GM23338 (cell line): ENCODE results near the gene UAP1. TPM values are rescaled to one million over a fixed set of nuclear protein-coding genes. Genes with fewer than 3 reads are reported as not detected.

Experiments
- ATAC-seq: fragments of 200-7000 bp; cut with Tn5 transposase; 3 replicates; pipeline ENCODE4 v1.9.1; 2020
- DNase-seq: peaks from one replicate; pipeline ENCODE4 v3.0.0-alpha.2; 2015; ENCODE audit warnings: low spot score
- H2AFZ ChIP-seq: fragments of 200-600 bp; sonication (generic); 2 replicates; pipeline ENCODE4 v1.8.0; 2016; ENCODE audit warnings: antibody characterized with exemption, mild to moderate bottlenecking, moderate library complexity
- H3F3A ChIP-seq: fragments of 200-600 bp; sonication (generic); replicated peaks from 2 replicates; pipeline ENCODE4 v1.8.0; 2017; ENCODE audit warnings: antibody characterized with exemption, mixed run types, low read depth
- H3K27ac ChIP-seq: fragments of 200-600 bp; sonication (generic); 2 replicates; pipeline ENCODE4 v1.6.1; 2016; ENCODE audit warnings: low read depth
- H3K27me3 ChIP-seq: fragments of 200-600 bp; sonication (generic); 2 replicates; pipeline ENCODE4 v1.8.0; 2016; ENCODE audit warnings: mild to moderate bottlenecking, mixed run types, moderate library complexity; ENCODE audit not compliant: insufficient read depth
- H3K36me3 ChIP-seq: fragments of 200-600 bp; sonication (generic); 2 replicates; pipeline ENCODE4 v1.8.0; 2016; ENCODE audit warnings: mild to moderate bottlenecking; ENCODE audit not compliant: insufficient read depth
- H3K4me1 ChIP-seq: fragments of 200-600 bp; sonication (generic); 2 replicates; pipeline ENCODE4 v1.8.0; 2016; ENCODE audit warnings: mild to moderate bottlenecking, moderate library complexity; ENCODE audit not compliant: insufficient read depth
- H3K4me2 ChIP-seq: fragments of 200-600 bp; sonication (generic); 2 replicates; pipeline ENCODE4 v1.7.1; 2017; ENCODE audit warnings: mixed run types
- H3K4me3 ChIP-seq: fragments of 200-600 bp; sonication (generic); 2 replicates; pipeline ENCODE4 v1.6.1; 2016; ENCODE audit warnings: mixed run types
- H3K79me2 ChIP-seq: fragments of 200-600 bp; sonication (generic); replicated peaks from 2 replicates; pipeline ENCODE4 v1.8.0; 2017; ENCODE audit warnings: mild to moderate bottlenecking; ENCODE audit not compliant: insufficient read depth
- H3K9me2 ChIP-seq: fragments of 200-600 bp; sonication (generic); 2 replicates; pipeline ENCODE4 v1.8.0; 2017; ENCODE audit not compliant: insufficient read depth
- H4K20me1 ChIP-seq: fragments of 200-600 bp; sonication (generic); replicated peaks from 2 replicates; pipeline ENCODE4 v1.8.0; 2017; ENCODE audit warnings: mild to moderate bottlenecking; ENCODE audit not compliant: insufficient read depth
- H3K27ac Mint-ChIP-seq: 2 replicates; pipeline ENCODE4 v1.8.0; 2020; ENCODE audit warnings: inconsistent platforms, mild to moderate bottlenecking, moderate library complexity, mixed read lengths
- H3K27me3 Mint-ChIP-seq: 3 replicates; pipeline ENCODE4 v1.8.0; 2022; ENCODE audit warnings: low read depth, mild to moderate bottlenecking, moderate library complexity, mixed read lengths, inconsistent platforms; ENCODE audit not compliant: insufficient read depth, poor library complexity
- H3K36me3 Mint-ChIP-seq: 3 replicates; pipeline ENCODE4 v1.8.0; 2021; ENCODE audit warnings: low read depth, mild to moderate bottlenecking, inconsistent platforms, moderate library complexity, mixed read lengths
- H3K4me1 Mint-ChIP-seq: 3 replicates; pipeline ENCODE4 v1.8.0; 2020; ENCODE audit warnings: mild to moderate bottlenecking, inconsistent platforms, mixed read lengths
- H3K4me3 Mint-ChIP-seq: 3 replicates; pipeline ENCODE4 v1.8.0; 2021; ENCODE audit warnings: moderate library complexity, mild to moderate bottlenecking, inconsistent platforms, mixed read lengths
- H3K9me3 Mint-ChIP-seq: 3 replicates; pipeline ENCODE4 v1.8.0; 2020; ENCODE audit warnings: moderate library complexity, mild to moderate bottlenecking, inconsistent platforms, mixed read lengths
- CREB1 ChIP-seq: fragments of 250-450 bp; sonication (Bioruptor Pico); IDR thresholded peaks from 2 replicates; pipeline ENCODE4 v1.5.0; 2020; ENCODE audit warnings: low read depth, mild to moderate bottlenecking, moderate library complexity
- ETS1 ChIP-seq: IDR thresholded peaks from 2 replicates; pipeline ENCODE4 v1.6.1; 2016; ENCODE audit warnings: antibody characterized with exemption
- EZH2 ChIP-seq: fragments of 200-600 bp; sonication (generic); IDR thresholded peaks from one replicate; pipeline ENCODE4 v1.8.0; 2017; ENCODE audit warnings: antibody characterized with exemption, mild to moderate bottlenecking, low read depth; ENCODE audit not compliant: unreplicated experiment
- EZH2phosphoT487 ChIP-seq: fragments of 200-600 bp; sonication (generic); IDR thresholded peaks from one replicate; pipeline ENCODE4 v1.8.1; 2018; ENCODE audit warnings: antibody characterized with exemption; ENCODE audit not compliant: unreplicated experiment
- JUNB ChIP-seq: IDR thresholded peaks from one replicate; pipeline ENCODE4 v1.6.1; 2016; ENCODE audit warnings: antibody characterized with exemption; ENCODE audit not compliant: unreplicated experiment
- NANOG ChIP-seq: IDR thresholded peaks from 2 replicates; pipeline ENCODE4 v1.6.1; 2016; ENCODE audit warnings: antibody characterized with exemption, borderline replicate concordance
- POLR2AphosphoS5 ChIP-seq: IDR thresholded peaks from 2 replicates; pipeline ENCODE4 v1.6.1; 2016; ENCODE audit warnings: antibody characterized with exemption, low read depth
- REST ChIP-seq: IDR thresholded peaks from one replicate; pipeline ENCODE4 v1.6.1; 2018; ENCODE audit warnings: antibody characterized with exemption; ENCODE audit not compliant: unreplicated experiment
- STAT1 ChIP-seq: IDR thresholded peaks from one replicate; pipeline ENCODE4 v1.6.1; 2016; ENCODE audit warnings: antibody characterized with exemption; ENCODE audit not compliant: unreplicated experiment
- ZNF114 ChIP-seq: fragments of 250-450 bp; sonication (Bioruptor Pico); IDR thresholded peaks from 2 replicates; pipeline ENCODE4 v1.5.0; 2020; ENCODE audit warnings: mild to moderate bottlenecking, moderate library complexity
- ZNF331 ChIP-seq: fragments of 250-450 bp; sonication (Bioruptor Pico); IDR thresholded peaks from 2 replicates; pipeline ENCODE4 v1.5.0; 2020; ENCODE audit warnings: low read depth, mild to moderate bottlenecking, moderate library complexity
- polyA plus RNA-seq: library from polyadenylated mRNA; unstranded; fragments of >200 nt; fragmentation: Nextera tagmentation; extraction: Ambion mirVana; gene quantifications from 2 replicates; pipeline ENCODE4 v1.2.1, GENCODE V29; 2016
- total RNA-seq: library from RNA; depleted of rRNA; stranded (reverse); fragments of >200 nt; shearing (Covaris generic); gene quantifications from 2 replicates; pipeline ENCODE4 v1.2.3, GENCODE V29; 2014
- TF ChIP-seq, protein P1 (sequence below): fragments of 250-450 bp; sonication (Bioruptor Pico); IDR thresholded peaks from 2 replicates; pipeline ENCODE4 v1.5.0; 2020; ENCODE audit warnings: mild to moderate bottlenecking, moderate library complexity
- TF ChIP-seq, protein P2 (sequence below), 2 experiments: fragments of 200-600 bp in 1 of 2; sonication (generic) in 1 of 2; conservative IDR thresholded peaks; 2 replicates each; pipeline versions ENCODE4 v1.5.1 to v1.6.1; 2016 to 2017; ENCODE audit warnings: antibody characterized with exemption in 2 of 2, low read depth in 2 of 2, mild to moderate bottlenecking in 2 of 2, moderate library complexity in 1 of 2

UAP1 gene
- total and polyA plus RNA-seq, 2 experiments from 2014 or later, result 26.7 to 33.3 TPM

GRCh38 chr1:162573136-162573535, 11.6 kb downstream of the UAP1 start:
- Mint-ChIP-seq H3K36me3 (no peaks in the 10 kb centered on the region), H3K4me3 (no peak overlapping the region), H3K4me1 (peaks cover 4% of the 10 kb centered on the region), H3K27ac (peak overlapping the region; percentile 84), H3K9me3 (no peaks in the 10 kb centered on the region), H3K27me3 (no peaks in the 10 kb centered on the region)
- Histone ChIP-seq H3K4me1 (0 out of 2 replicates have a peak, but pooled peaks cover 7% of the 10 kb centered on the region), H3K4me3 (no peak overlapping the region), H4K20me1 (no peaks in the 10 kb centered on the region; the same call in 1 of the 2 replicates), H3K4me2 (no peak overlapping the region), H3K36me3 (no peaks in the 10 kb centered on the region), H3K27ac (no peak overlapping the region), H3F3A (no peaks in the 10 kb centered on the region), H2AFZ (no peak overlapping the region), H3K79me2 (peaks cover 20% of the 10 kb centered on the region), H3K9me2 (no peaks in the 10 kb centered on the region), H3K27me3 (no peaks in the 10 kb centered on the region)
- DNase-seq (no peak), ATAC-seq (no peak)
- TF ChIP-seq POLR2AphosphoS5 (no peak), EZH2 (no peak), ZNF114 (CRISPR knock-in tag) (no peak), JUNB (no peak), STAT1 (no peak), ETS1 (no peak), REST (no peak), NANOG (no peak), CREB1 (no peak), EZH2phosphoT487 (no peak), ZNF331 (no peak)
- TF ChIP-seq, protein P1, sequence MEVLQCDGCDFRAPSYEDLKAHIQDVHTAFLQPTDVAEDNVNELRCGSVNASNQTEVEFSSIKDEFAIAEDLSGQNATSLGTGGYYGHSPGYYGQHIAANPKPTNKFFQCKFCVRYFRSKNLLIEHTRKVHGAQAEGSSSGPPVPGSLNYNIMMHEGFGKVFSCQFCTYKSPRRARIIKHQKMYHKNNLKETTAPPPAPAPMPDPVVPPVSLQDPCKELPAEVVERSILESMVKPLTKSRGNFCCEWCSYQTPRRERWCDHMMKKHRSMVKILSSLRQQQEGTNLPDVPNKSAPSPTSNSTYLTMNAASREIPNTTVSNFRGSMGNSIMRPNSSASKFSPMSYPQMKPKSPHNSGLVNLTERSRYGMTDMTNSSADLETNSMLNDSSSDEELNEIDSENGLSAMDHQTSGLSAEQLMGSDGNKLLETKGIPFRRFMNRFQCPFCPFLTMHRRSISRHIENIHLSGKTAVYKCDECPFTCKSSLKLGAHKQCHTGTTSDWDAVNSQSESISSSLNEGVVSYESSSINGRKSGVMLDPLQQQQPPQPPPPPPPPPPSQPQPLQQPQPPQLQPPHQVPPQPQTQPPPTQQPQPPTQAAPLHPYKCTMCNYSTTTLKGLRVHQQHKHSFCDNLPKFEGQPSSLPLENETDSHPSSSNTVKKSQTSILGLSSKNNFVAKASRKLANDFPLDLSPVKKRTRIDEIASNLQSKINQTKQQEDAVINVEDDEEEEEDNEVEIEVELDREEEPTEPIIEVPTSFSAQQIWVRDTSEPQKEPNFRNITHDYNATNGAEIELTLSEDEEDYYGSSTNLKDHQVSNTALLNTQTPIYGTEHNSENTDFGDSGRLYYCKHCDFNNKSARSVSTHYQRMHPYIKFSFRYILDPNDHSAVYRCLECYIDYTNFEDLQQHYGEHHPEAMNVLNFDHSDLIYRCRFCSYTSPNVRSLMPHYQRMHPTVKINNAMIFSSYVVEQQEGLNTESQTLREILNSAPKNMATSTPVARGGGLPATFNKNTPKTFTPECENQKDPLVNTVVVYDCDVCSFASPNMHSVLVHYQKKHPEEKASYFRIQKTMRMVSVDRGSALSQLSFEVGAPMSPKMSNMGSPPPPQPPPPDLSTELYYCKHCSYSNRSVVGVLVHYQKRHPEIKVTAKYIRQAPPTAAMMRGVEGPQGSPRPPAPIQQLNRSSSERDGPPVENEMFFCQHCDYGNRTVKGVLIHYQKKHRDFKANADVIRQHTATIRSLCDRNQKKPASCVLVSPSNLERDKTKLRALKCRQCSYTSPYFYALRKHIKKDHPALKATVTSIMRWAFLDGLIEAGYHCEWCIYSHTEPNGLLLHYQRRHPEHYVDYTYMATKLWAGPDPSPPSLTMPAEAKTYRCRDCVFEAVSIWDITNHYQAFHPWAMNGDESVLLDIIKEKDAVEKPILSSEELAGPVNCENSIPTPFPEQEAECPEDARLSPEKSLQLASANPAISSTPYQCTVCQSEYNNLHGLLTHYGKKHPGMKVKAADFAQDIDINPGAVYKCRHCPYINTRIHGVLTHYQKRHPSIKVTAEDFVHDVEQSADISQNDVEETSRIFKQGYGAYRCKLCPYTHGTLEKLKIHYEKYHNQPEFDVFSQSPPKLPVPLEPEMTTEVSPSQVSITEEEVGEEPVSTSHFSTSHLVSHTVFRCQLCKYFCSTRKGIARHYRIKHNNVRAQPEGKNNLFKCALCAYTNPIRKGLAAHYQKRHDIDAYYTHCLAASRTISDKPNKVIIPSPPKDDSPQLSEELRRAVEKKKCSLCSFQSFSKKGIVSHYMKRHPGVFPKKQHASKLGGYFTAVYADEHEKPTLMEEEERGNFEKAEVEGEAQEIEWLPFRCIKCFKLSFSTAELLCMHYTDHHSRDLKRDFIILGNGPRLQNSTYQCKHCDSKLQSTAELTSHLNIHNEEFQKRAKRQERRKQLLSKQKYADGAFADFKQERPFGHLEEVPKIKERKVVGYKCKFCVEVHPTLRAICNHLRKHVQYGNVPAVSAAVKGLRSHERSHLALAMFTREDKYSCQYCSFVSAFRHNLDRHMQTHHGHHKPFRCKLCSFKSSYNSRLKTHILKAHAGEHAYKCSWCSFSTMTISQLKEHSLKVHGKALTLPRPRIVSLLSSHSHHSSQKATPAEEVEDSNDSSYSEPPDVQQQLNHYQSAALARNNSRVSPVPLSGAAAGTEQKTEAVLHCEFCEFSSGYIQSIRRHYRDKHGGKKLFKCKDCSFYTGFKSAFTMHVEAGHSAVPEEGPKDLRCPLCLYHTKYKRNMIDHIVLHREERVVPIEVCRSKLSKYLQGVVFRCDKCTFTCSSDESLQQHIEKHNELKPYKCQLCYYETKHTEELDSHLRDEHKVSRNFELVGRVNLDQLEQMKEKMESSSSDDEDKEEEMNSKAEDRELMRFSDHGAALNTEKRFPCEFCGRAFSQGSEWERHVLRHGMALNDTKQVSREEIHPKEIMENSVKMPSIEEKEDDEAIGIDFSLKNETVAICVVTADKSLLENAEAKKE (CRISPR knock-in tag), result no peak
- TF ChIP-seq, protein P2, sequence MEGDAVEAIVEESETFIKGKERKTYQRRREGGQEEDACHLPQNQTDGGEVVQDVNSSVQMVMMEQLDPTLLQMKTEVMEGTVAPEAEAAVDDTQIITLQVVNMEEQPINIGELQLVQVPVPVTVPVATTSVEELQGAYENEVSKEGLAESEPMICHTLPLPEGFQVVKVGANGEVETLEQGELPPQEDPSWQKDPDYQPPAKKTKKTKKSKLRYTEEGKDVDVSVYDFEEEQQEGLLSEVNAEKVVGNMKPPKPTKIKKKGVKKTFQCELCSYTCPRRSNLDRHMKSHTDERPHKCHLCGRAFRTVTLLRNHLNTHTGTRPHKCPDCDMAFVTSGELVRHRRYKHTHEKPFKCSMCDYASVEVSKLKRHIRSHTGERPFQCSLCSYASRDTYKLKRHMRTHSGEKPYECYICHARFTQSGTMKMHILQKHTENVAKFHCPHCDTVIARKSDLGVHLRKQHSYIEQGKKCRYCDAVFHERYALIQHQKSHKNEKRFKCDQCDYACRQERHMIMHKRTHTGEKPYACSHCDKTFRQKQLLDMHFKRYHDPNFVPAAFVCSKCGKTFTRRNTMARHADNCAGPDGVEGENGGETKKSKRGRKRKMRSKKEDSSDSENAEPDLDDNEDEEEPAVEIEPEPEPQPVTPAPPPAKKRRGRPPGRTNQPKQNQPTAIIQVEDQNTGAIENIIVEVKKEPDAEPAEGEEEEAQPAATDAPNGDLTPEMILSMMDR (conservative IDR thresholded peaks at IDR 0.05; ENCODE audit: low read depth in 2 of 2), result no peak
